ENCODE measurements around the gene SIX3. TPM values are rescaled to one million over a fixed set of nuclear protein-coding genes. Genes with fewer than 3 reads are reported as not detected.

Gene SIX3
- polyA plus RNA-seq, 4 donors, result not detected

DNA sequence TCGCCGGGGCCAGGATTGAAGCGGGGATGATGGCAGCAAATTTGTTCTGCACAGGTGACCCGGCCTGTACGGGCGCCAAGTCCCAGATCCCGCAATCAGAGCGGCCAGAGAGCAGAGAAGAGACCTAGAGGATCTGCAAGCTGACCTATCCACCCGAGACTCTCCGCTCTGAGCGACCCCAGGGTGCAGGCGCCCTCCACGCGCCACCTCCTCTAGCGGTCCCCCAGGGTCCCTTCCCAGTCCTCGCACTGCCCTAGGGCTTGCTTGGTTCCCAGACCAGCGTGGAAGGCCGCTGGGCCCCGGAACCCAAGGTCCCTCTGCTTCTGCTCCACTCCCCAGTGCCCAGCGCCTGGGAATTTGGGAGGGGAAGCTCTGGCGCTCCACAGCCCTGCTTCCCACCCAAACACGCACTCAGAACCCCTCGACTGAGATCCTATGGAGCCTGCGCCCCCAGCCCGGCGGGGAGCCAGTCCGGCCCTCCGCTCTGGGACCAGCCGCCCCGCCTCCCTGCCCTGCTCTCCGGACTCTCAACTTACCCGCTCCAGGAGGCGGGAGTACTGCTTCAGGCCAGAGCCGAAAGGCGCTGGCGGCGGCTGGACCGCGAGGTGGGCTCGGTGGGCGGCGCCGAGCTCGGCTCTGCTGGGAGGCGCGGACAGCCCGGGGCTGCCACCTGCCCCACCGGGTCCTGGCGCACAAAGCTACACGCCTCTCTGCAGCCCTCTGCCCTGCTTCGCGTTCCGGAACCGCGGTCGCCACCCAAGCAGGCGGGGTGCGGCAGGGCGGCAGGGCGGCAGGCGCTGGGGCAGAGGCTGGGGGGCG lies 3.0 kb upstream of the SIX3 start:
- peaks cover 0 to 9% (median 6%) of the 10 kb centered on the region in 3 donors for H3K4me1 ChIP-seq (ENCODE audit: control insufficient read depth in 3 of 3, insufficient read depth in 2 of 3, low read depth in 1 of 3, low read length in 2 of 3)
- WGBS, 3 donors, result 3% methylated on average over 57 to 62 of the region's 62 CpGs
- H3K9me3 ChIP-seq (ENCODE audit: control insufficient read depth in 2 of 2, insufficient read depth in 1 of 2, low read depth in 1 of 2, low read length in 1 of 2), result peaks cover 0 to 1% of the 10 kb centered on the region in 2 donors
- FAIRE-seq (no peak), DNase-seq (no peak)
- peak overlapping the region in 1 of 3 donors; percentile 35 for H3K4me3 ChIP-seq (ENCODE audit: low read depth in 1 of 3, low read length in 3 of 3)
- H3K36me3 ChIP-seq (ENCODE audit: control insufficient read depth in 3 of 3, insufficient read depth in 2 of 3, low read depth in 1 of 3, low read length in 3 of 3), result no peaks in the 10 kb centered on the region
- peaks cover 35 to 98% (median 72%) of the 10 kb centered on the region in 3 donors for H3K27me3 ChIP-seq (ENCODE audit: control insufficient read depth in 3 of 3, insufficient read depth in 3 of 3, low read length in 3 of 3)
- no peak overlapping the region for H3K27ac ChIP-seq (ENCODE audit: low read depth in 1 of 3, low read length in 2 of 3)

DNA sequence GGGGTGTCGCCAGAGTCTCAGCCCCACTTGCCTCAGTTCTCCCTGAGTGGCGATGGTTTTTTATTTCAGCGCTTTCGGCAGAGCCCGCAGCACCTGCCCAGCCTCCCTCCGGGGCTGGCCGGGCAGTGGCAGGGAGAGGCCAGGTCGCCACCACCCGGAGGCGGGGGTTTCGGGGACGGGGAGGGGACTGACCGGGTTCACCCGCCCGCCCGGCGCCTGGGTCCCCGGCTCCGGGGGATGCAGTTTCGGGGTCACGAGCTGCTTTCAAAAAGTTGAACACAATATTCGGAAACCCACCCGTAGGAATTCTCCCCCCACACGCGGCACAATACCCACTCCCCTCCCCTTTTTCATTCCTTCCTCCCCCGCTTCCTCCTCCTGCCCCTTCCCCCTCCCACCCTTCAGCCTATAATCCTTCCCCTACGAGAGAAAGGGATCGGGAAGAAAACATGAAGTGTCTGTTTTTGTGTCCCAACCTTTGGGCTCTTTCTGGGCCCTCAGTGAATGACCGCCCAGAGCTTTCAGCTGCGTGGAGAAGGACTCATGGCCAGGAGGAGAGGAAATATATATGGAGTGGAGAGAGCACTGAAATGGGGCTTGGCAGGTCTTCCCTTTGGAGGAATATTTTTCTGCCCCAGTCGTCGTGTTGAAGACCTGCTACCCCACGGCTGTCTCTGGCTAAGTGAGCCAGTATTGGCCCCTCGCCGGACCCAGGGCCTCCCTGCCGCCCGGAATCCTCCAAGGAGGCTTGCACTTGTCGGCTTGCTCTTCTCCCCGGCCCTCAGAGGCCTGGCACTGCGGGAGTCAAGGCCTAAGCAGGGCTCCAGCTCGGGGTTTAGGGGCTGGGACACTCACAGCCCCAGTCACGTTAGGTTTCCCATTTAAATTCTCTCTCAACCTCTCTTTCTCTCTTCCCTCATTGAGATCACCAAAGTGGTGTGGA lies 2.1 kb upstream of the SIX3 start:
- peaks cover 0 to 9% (median 6%) of the 10 kb centered on the region in 3 donors for H3K4me1 ChIP-seq (ENCODE audit: control insufficient read depth in 3 of 3, insufficient read depth in 2 of 3, low read depth in 1 of 3, low read length in 2 of 3)
- WGBS, 3 donors, result 5 to 10% (median 8%) methylated on average over 34 to 42 of the region's 42 CpGs

DNA sequence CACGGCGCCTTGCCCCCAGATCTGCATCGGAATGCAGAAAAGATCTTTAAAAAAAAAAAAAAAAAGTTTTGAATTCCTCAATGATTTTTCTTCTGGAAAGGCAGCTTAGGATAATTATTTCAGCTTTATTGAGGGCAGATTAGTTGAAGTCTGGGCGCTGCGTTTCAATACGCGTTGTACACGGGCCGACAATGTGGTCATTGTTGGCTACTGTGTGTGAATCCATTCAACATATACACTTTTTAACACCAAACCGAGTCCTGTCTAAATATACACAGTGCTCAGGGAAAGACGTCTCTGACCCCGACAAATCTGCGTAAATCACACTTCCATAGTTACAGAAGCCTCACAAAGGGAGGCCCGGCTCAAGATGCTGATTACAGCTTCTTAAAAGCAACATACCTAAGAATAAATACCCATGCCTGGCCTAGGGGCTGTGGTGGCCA lies 1.4 kb upstream of the SIX3 start:
- Histone ChIP-seq H3K36me3 (ENCODE audit: control insufficient read depth in 3 of 3, insufficient read depth in 2 of 3, low read depth in 1 of 3, low read length in 3 of 3) (no peaks in the 10 kb centered on the region), H3K4me1 (ENCODE audit: control insufficient read depth in 3 of 3, insufficient read depth in 2 of 3, low read depth in 1 of 3, low read length in 2 of 3) (peaks cover 0 to 11% (median 6%) of the 10 kb centered on the region in 3 donors), H3K27me3 (ENCODE audit: control insufficient read depth in 3 of 3, insufficient read depth in 3 of 3, low read length in 3 of 3) (peaks cover 36 to 98% (median 72%) of the 10 kb centered on the region in 3 donors), H3K9me3 (ENCODE audit: control insufficient read depth in 2 of 2, insufficient read depth in 1 of 2, low read depth in 1 of 2, low read length in 1 of 2) (peaks cover 1 to 4% of the 10 kb centered on the region in 2 donors), H3K4me3 (ENCODE audit: low read depth in 1 of 3, low read length in 3 of 3) (no peak overlapping the region), H3K27ac (ENCODE audit: low read depth in 1 of 3, low read length in 2 of 3) (no peak overlapping the region)
- WGBS, 3 donors, result 26 to 49% (median 31%) methylated on average over 14 of the region's 14 CpGs
- FAIRE-seq (no peak), DNase-seq (no peak)

More for the DNA sequence above, 2.1 kb upstream of the SIX3 start:
- FAIRE-seq (no peak), DNase-seq (no peak)
- H3K27me3 ChIP-seq (ENCODE audit: control insufficient read depth in 3 of 3, insufficient read depth in 3 of 3, low read length in 3 of 3), result peaks cover 39 to 98% (median 73%) of the 10 kb centered on the region in 3 donors
- H3K27ac ChIP-seq (ENCODE audit: low read depth in 1 of 3, low read length in 2 of 3), result no peak overlapping the region
- peak overlapping the region in 1 of 3 donors; percentile 35 for H3K4me3 ChIP-seq (ENCODE audit: low read depth in 1 of 3, low read length in 3 of 3)
- H3K36me3 ChIP-seq (ENCODE audit: control insufficient read depth in 3 of 3, insufficient read depth in 2 of 3, low read depth in 1 of 3, low read length in 3 of 3), result no peaks in the 10 kb centered on the region
- peaks cover 1 to 4% of the 10 kb centered on the region in 2 donors for H3K9me3 ChIP-seq (ENCODE audit: control insufficient read depth in 2 of 2, insufficient read depth in 1 of 2, low read depth in 1 of 2, low read length in 1 of 2)

DNA sequence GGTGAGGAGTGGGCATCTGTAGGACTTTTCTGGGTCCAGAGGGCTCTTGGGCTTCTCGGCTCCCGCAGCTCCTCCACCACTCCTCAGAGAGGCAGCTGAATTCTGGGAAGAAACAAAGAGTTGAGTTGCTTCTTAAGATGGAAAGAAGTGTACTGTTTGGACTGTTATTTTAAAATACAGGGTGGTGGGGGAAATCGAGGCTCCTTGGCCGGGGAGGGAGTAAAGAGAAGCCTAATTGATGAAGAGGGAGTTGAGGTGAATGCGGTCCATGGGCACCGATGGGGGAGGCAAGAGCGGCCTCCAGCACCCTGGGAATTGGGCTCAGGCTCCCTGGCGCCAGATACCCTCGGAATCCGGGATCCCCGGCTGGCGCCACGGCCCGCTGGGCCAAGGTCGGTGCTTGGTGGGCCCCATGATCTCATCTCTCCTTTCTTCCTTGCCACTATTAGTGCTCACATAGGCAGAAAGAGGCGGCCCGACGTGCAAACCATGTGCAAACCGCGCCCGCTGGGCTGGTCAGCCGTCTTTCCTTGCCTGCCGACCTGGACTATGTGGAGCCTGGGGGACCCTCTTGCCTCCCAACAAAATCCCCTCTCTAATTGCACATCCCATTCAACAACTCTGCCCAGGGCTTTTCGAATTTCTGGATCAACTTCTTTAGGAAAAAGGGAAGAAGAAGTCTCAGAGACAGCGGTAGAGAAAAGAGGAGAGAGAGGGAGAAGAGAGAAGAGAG lies 604 bp upstream of the SIX3 start:
- Histone ChIP-seq H3K9me3 (ENCODE audit: control insufficient read depth in 2 of 2, insufficient read depth in 1 of 2, low read depth in 1 of 2, low read length in 1 of 2) (peaks cover 1 to 4% of the 10 kb centered on the region in 2 donors), H3K4me1 (ENCODE audit: control insufficient read depth in 3 of 3, insufficient read depth in 2 of 3, low read depth in 1 of 3, low read length in 2 of 3) (peaks cover 0 to 11% (median 6%) of the 10 kb centered on the region in 3 donors), H3K27me3 (ENCODE audit: control insufficient read depth in 3 of 3, insufficient read depth in 3 of 3, low read length in 3 of 3) (peaks cover 28 to 98% (median 70%) of the 10 kb centered on the region in 3 donors), H3K27ac (ENCODE audit: low read depth in 1 of 3, low read length in 2 of 3) (no peak overlapping the region), H3K36me3 (ENCODE audit: control insufficient read depth in 3 of 3, insufficient read depth in 2 of 3, low read depth in 1 of 3, low read length in 3 of 3) (no peaks in the 10 kb centered on the region), H3K4me3 (ENCODE audit: low read depth in 1 of 3, low read length in 3 of 3) (peak overlapping the region in 1 of 3 donors; percentile 43)
- DNase-seq (no peak), FAIRE-seq (no peak)
- WGBS, 3 donors, result 8 to 12% (median 11%) methylated on average over 22 to 25 of the region's 25 CpGs

DNA sequence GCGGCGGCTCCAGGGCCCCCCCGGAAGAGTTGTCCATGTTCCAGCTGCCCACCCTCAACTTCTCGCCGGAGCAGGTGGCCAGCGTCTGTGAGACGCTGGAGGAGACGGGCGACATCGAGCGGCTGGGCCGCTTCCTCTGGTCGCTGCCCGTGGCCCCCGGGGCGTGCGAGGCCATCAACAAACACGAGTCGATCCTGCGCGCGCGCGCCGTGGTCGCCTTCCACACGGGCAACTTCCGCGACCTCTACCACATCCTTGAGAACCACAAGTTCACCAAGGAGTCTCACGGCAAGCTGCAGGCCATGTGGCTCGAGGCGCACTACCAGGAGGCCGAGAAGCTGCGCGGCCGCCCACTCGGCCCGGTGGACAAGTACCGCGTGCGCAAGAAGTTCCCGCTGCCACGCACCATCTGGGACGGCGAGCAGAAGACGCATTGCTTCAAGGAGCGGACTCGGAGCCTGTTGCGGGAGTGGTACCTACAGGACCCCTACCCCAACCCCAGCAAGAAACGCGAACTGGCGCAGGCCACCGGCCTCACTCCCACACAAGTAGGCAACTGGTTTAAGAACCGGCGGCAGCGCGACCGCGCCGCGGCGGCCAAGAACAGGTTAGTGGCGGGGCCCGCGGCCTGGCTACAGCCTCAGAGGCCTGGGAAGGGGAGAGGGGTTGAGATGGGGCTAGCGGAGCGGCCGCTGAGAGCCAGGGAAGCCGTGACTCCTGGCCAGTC lies 965 bp downstream of the SIX3 start:
- Histone ChIP-seq H3K27me3 (ENCODE audit: control insufficient read depth in 3 of 3, insufficient read depth in 3 of 3, low read length in 3 of 3) (peaks cover 23 to 98% (median 70%) of the 10 kb centered on the region in 3 donors), H3K4me3 (ENCODE audit: low read depth in 1 of 3, low read length in 3 of 3) (peak overlapping the region in 1 of 3 donors; percentile 43), H3K4me1 (ENCODE audit: control insufficient read depth in 3 of 3, insufficient read depth in 2 of 3, low read depth in 1 of 3, low read length in 2 of 3) (peaks cover 0 to 10% (median 6%) of the 10 kb centered on the region in 3 donors), H3K36me3 (ENCODE audit: control insufficient read depth in 3 of 3, insufficient read depth in 2 of 3, low read depth in 1 of 3, low read length in 3 of 3) (no peaks in the 10 kb centered on the region), H3K9me3 (ENCODE audit: control insufficient read depth in 2 of 2, insufficient read depth in 1 of 2, low read depth in 1 of 2, low read length in 1 of 2) (peaks cover 1 to 4% of the 10 kb centered on the region in 2 donors), H3K27ac (ENCODE audit: low read depth in 1 of 3, low read length in 2 of 3) (no peak overlapping the region)
- DNase-seq (no peak), FAIRE-seq (no peak)
- 3 to 5% (median 4%) methylated on average over 58 to 69 of the region's 69 CpGs for WGBS, 3 donors

DNA sequence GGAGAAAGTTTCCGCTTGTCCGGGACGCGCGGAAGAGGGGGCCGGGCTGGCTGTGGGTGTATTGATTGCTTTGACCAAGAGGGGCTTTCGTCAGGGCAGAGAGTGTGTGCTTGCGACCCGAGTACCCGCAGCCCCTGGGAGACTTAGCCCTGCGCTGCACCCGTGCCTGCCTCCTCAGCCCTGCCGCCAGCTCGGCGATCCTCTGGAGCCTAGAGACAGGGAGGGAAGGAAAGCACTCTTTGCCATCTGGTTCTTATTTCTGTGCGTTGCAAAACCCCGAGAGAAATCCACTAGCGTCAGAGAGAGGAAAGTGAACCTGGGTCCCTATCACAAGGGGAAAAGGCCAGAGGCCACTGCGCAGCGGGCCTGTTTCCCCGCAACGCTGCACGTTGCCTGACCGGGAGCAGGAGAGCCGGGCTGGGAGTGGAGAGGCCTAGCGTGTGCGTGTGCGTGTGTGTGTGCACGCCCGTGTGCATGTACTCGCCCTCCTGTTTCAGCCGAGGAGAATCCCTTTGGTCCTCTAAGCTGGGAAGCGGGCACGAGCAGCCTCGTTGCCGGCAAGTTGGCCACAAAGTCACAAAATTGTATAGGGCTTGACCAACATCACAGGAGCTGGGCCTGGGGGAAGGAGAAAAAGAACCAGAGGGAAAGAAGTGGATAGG lies 1.7 kb downstream of the SIX3 start:
- Histone ChIP-seq H3K27me3 (ENCODE audit: control insufficient read depth in 3 of 3, insufficient read depth in 3 of 3, low read length in 3 of 3) (peaks cover 23 to 98% (median 71%) of the 10 kb centered on the region in 3 donors), H3K9me3 (ENCODE audit: control insufficient read depth in 2 of 2, insufficient read depth in 1 of 2, low read depth in 1 of 2, low read length in 1 of 2) (peaks cover 1 to 4% of the 10 kb centered on the region in 2 donors), H3K4me1 (ENCODE audit: control insufficient read depth in 3 of 3, insufficient read depth in 2 of 3, low read depth in 1 of 3, low read length in 2 of 3) (peaks cover 0 to 5% (median 4%) of the 10 kb centered on the region in 3 donors), H3K36me3 (ENCODE audit: control insufficient read depth in 3 of 3, insufficient read depth in 2 of 3, low read depth in 1 of 3, low read length in 3 of 3) (no peaks in the 10 kb centered on the region), H3K4me3 (ENCODE audit: low read depth in 1 of 3, low read length in 3 of 3) (no peak overlapping the region), H3K27ac (ENCODE audit: low read depth in 1 of 3, low read length in 2 of 3) (no peak overlapping the region)
- WGBS, 3 donors, result 20 to 25% (median 24%) methylated on average over 36 of the region's 36 CpGs
- no peak for FAIRE-seq
- DNase-seq, result no peak

DNA sequence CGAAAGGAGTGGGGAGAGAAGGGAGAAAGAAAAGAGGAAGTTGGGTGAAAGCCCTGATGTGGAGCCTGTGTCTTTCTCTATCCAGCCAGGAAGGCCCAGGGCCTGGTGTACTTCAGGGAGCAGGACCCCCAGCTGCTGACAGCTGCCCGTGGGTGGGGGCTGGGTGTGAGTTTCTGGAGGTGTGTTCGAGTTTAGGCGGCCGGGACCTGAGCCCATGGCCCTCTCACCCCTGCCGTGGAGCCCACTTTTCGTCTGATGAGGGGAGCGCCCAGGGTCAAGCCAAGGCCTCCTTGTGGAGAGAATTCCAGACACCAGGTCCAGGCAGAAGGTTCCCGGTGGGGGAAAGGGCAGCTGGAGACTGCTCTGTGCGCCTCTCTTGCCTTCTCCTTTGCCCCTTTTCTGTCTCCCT lies 2.2 kb downstream of the SIX3 start:
- H3K4me1 ChIP-seq (ENCODE audit: control insufficient read depth in 3 of 3, insufficient read depth in 2 of 3, low read depth in 1 of 3, low read length in 2 of 3), result peaks cover 0 to 5% (median 0%) of the 10 kb centered on the region in 3 donors
- H3K27me3 ChIP-seq (ENCODE audit: control insufficient read depth in 3 of 3, insufficient read depth in 3 of 3, low read length in 3 of 3), result peaks cover 23 to 98% (median 71%) of the 10 kb centered on the region in 3 donors
- H3K36me3 ChIP-seq (ENCODE audit: control insufficient read depth in 3 of 3, insufficient read depth in 2 of 3, low read depth in 1 of 3, low read length in 3 of 3), result no peaks in the 10 kb centered on the region
- H3K4me3 ChIP-seq (ENCODE audit: low read depth in 1 of 3, low read length in 3 of 3), result no peak overlapping the region
- H3K9me3 ChIP-seq (ENCODE audit: control insufficient read depth in 2 of 2, insufficient read depth in 1 of 2, low read depth in 1 of 2, low read length in 1 of 2), result peaks cover 1 to 4% of the 10 kb centered on the region in 2 donors
- no peak overlapping the region for H3K27ac ChIP-seq (ENCODE audit: low read depth in 1 of 3, low read length in 2 of 3)
- DNase-seq, result no peak
- no peak for FAIRE-seq
- 26 to 35% (median 29%) methylated on average over 10 of the region's 10 CpGs for WGBS, 3 donors
